Stimulated activated naive CD4-positive, alpha-beta T cell (primary cell): ENCODE data around the gene KCTD11.

Experiments used
- DNase-seq, 6 experiments: peaks; one replicate each; lab custom pipeline; 2025; lab: John Stamatoyannopoulos, UW

The KCTD11 gene

DNA sequence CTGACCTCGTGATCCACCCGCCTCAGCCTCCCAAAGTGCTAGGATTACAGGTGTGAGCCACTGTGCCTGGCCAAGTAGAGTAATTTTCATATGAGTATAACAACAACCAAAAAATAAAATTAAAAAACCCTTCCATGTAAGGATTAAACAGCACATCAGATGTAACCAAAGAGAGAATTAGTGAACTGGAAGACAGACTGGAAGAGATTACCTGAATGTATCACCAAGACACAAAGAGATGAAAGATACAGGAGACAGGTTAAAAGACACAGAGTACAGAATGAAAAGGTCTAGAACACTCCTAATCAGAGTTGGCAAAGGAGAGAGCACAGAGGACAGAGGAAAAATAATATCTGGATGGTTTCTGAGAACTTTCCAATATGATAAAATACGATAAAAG, 27.2 kb downstream of the KCTD11 start:
- no peak for DNase-seq

DNA sequence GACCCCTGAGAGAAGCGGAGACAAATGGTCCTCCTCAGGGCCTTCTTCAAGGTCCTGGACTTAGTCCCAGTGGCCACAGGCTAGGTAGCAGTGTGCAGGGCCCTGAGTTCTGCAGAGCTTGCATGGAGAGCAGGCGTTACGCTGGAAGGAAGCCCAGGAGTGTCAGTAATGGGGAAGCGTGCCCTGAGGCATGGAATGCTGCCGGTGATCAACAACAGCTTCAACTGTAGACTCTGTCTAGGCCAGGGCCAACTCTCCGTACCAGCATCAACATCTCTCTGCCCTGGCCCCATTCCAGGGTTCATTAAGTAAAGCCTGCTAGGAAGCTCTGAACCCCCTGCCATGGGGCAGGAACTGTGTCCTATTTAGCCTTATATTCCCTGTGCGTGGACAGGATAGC, 28.4 kb downstream of the KCTD11 start:
- no peak for DNase-seq

DNA sequence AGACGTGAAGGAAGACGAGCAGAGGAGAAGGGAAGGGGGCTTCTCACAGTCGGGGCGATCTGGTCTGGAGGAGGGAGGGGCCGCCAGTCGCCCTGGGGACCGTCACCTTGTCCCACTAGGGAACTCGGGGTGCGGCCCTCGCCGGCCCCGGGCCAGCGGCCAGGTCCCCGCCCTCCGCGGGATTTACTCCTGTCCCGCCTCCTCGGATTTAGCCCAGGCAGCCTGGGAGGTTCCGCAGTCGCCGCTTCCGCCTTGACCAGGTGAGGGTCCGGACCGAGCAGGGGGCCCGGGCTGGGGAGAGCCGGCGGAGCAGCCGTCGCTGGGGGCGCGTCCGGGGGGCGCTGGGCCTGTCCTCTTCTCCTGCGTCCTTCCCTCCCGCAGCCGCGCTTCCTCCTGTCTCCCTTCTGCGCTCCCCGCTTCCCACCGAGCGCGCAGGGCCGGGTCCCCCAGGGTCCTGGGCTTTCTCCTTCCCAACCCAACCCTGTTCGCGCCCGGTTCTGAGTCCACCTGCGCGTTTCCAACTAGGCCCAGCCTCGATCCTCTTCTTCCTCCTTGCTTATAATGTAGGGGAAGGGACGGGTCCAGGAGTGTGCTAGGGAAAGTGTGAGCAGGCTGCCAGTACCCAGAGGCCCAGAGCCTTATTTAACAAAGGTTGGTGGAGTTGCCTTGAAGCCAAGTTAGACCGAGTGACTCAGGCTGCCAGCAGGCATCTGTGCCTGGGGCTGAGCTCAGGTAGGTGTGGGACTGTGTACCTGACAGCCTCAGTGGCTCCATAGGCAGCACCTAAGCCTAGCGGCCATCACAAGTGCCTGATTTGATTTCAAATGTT, 29.1 kb downstream of the KCTD11 start, which contains the start of gene TNK1:
TNK1 (plus strand) TSS at position 235 of the 829 bp plus-strand sequence. CDS start 1,838 bp downstream, outside the sequence.
- DNase-seq, result peak in 2 of 6 experiments; percentile 12 to 16

DNA sequence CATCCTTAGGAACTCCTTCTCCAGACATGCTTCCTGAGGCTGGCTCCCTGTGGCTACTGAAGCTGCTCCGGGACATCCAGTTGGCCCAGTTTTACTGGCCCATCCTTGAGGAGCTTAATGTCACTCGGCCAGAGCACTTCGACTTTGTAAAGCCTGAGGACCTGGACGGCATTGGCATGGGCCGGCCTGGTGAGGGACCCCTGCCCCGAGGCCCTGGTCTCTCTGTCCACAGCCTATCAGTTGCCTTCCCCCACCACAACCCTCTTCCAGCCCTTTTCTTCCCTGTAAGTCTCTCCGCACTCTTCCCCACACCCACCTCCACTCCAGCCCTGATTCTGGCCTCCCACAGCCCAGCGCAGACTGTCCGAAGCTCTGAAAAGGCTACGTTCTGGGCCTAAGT, 30.9 kb downstream of the KCTD11 start:
- no peak for DNase-seq

DNA sequence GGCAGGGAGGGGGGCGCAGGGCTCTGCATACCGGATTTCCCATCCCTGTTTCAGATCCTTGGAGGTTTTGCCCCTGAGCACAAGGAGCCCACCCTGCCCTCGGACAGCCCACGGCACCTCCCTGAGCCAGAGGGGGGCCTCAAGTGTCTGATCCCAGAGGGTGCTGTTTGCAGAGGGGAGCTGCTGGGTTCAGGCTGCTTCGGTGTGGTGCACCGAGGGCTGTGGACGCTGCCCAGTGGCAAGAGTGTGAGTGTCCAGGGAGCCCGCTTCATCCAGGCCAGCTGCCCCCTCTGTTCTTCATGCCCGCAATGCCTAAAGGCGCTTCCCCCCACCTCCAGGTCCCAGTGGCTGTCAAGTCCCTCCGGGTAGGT, 31.4 kb downstream of the KCTD11 start:
- DNase-seq, result no peak

DNA sequence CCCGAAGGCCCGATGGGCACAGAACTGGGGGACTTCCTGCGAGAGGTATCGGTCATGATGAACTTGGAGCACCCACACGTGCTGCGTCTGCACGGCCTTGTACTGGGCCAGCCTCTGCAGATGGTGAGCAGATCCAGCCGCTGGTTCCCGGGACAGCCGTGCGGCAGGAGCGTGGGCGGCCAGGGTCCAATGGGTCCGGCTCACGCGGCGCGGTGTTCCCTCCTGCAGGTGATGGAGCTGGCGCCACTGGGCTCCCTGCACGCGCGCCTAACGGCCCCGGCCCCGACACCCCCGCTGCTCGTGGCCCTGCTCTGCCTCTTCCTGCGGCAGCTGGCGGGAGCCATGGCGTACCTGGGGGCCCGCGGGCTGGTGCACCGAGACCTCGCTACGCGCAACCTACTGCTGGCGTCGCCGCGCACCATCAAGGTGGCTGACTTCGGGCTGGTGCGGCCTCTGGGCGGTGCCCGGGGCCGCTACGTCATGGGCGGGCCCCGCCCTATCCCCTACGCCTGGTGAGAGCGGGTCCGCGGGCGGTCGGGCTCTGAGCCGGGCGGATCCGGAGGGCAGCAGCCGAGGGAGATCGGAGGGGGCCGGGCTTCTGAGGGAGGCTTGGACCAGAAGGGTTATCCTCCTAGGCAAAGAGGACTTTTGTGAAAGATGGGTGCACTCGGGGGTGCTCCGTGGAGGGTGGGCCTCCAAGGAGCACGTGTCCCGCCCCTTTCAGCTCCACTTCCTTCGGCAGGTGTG, 32.0 kb downstream of the KCTD11 start:
- DNase-seq, result peak; percentile 70 to 95 (median 84)

DNA sequence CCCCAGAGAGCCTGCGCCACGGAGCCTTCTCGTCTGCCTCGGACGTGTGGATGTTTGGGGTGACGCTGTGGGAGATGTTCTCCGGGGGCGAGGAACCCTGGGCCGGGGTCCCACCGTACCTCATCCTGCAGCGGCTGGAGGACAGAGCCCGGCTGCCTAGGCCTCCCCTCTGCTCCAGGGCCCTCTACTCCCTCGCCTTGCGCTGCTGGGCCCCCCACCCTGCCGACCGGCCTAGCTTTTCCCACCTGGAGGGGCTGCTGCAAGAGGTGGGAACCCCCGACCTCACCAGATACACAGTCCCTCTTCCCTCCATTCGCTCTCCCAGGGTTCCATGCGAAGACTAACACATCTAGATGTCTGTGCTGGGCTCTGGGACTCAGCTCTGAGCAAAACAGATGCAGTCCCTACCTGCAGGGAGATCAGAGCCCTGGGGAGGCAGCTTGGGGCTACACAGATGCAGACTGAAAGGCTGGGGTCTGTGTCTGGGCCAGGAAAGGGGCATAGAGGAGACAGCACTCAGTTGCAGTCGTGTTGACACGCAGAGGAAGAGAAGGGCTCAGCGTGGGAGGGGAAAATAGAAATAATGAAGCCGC, 32.6 kb downstream of the KCTD11 start:
- DNase-seq, result no peak

DNA sequence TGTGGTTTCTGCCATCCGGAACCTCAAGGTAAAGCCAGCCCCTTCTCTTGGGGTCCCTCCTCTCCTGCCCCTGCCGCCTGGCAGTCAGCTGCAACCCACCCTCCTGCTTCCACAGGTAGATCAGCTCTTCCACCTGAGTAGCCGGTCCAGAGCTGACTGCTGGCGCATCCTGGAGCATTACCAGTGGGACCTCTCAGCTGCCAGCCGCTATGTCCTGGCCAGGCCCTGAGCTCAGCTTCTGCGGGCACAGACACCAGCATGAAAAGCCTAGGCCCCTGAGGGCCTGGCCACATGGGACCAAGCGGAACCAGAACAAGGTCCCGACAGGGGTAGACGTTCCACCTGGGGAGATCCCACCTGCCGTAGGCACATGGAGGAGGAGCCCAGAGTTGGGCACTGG, 36.9 kb downstream of the KCTD11 start:
- DNase-seq, result no peak

DNA sequence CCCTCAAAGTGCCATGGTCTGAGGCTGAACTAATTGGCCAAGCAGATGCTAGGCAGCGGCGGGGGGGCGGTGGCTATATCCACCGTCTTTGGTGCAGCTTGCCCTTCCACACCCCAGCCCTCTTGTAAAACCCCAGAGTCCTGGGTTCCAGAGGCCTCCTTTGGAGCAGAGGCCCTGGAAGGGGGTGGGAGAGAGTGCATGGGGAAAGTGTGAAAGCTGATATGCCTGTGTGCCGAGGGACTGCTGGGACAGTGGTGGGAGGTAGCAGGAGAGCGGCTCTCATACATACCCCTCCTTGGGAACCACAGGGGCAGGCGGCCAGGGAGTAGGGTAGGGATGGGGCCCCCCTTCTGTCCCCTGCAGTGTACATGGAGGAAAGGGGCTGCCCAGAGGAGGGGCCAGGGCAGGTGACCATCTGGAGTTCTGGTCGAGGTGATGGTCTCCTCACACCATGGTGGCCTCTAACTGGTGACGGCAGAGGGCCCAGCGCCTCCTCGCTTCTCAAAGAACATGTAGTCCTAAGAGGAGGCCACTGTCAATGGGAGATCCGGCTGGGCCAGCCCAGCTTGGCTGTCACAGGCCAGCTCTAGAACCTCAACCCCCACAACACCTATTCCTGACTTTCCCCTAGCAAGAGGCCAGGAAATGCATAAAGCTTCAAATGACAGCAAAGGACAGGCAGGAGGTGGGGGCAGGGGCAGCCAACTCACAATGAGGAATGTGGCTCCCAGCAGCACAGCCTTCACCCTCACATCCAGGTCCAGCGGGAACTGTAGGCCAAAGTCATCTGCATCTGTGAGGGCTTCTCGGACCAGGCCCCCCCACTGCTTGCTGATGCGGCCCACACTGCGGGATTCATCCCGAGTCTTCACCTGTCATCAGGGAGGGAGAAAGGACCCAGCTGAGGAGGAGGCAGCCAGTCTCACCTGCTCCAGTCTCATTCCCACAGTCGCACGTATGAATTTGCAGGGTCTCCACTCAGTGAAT, 38.3 kb downstream of the KCTD11 start:
- no peak for DNase-seq

DNA sequence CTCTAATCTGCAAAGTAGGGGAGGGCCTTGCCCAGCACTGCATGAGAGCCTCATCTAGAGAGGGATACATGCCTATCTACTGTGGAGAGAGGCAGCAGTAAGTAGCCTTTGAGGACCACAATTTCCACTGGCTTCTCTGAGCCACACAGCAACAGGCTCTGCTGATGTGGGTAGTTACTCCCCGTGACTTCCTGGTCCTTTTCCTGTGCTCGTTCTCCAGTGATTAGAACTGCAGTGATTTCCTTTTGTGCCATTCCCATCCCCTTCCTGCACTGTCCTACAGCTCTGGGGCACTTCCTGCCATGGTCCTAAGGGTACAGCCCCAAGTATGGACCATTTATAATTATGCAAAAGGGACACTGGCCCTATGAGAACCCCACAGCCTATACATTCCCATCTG, 39.3 kb downstream of the KCTD11 start:
- no peak for DNase-seq

DNA sequence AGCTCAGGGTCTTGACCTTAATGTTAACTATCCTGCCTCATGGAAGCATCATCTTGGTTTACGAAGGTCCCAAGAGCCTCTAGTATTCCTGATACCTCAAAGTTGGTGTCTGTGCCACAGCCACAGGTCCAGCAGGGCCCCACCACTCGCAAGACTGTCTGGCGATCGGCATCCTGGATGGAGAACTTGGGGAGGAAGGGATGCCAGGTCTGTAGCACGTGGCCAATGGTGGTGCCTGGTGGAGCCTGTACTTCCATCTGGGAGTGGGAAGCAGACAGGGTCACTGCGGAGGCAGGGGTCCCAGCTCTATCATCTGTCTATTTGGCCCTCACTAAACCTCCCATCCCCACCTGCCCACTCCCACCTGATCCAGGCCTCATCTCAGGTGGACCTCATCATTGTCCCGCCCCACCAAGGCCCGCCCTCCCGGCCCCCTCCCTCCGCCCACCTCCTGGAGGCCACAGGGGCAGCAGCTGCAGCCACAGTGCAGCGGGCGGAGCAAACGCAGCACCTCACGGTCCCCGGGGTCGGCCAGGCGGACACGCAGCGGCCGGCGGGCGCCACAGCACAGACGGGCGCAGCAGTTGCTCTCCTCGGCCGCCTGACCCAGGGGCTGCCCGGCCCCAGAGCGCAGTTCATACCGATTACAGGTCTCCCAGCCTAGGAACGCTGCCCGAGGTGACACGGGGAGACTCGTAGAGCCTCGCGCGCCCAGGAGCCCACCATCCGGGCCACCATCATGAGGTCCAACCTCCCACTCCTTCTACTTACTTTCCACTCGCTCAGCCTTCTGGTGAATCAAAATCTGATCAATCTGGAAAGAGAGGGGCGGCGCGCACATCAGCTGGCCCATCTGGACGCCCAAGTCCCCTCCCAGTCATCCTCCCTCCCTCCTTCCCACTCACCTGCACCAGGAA, 41.0 kb downstream of the KCTD11 start:
- DNase-seq, result no peak

DNA sequence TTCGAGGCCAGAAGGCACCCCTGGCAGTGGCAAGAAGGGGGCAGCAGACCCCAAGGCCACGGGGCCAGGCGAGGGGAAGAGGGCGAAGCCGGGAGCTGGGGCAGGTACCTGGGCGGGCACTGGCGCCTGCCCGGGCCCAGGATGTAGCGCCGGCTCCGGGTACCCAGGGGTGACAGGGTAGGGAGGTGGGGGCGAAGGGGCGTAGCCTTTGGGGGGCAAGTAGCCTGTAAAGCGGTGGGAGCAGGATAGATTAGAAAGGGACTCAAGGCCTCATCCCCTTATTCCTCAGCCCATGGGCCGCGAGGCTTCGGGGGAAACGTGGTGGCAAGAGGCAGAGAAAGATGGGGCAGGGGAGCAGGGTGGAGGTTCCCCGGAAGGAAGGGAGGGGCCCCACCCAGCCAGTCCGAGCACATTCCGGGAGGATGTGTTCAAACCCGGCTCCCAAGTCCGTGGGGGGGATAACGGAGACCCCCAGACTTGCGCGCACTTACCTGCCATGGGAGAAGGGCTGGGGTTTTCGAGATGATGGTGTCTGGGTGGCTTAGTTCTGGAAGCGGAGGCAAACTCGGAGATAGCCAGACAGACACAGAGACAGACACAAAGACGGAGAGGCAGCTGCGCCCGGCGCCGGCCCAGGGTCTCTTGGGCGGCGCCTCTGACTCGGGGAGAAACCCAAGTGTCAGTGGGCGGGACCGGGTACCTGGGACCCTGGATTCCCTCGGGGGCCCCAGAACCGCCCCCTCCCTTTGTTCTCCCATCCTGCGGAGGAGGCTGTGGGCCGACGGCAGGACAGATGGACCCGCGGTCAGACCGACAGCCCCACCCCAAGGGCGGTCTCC, 41.9 kb downstream of the KCTD11 start:
- peak; percentile 47 to 85 (median 73) for DNase-seq

DNA sequence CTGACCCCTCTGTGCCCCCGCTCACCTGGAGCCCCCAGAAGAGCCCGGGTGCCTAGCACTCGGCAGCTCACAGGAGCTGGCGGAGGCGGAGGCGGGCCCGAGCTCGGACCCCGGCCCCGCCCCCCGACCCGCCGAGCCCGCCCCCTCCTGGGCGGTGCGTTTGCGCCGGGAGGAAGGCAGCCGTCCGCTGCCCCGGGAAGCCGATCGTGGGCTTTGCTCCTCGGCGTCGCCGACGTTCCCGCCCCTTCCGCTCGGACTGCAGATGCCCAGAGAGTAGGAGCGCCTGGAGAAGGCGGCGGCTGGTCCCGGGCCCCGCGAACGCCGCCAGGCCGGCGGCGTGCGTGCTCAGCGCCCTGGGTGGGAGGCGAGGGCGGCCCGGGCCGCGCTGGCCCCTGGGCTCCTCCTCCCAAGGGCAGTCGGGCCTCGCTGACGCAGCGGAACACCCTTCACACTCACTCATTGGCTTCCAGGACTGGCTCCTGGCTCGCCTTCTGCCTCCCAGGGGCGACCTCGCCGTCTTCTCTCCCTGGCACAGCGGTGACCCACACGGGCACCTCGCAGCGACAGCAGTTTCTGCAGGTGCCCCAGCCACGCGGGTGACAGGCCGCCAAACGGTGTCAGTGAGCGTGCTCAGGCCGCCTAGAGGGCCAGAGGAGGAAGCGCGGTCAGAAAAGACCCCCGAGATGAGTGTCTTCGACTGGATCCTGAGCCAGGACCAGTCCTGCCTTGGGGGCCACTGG, 42.7 kb downstream of the KCTD11 start, which contains the start of gene PLSCR3:
PLSCR3 (minus strand) TSS at position 74 of the 740 bp plus-strand sequence. CDS start 415 bp downstream, outside the sequence.
- DNase-seq, result peak; percentile 64 to 87 (median 80)

DNA sequence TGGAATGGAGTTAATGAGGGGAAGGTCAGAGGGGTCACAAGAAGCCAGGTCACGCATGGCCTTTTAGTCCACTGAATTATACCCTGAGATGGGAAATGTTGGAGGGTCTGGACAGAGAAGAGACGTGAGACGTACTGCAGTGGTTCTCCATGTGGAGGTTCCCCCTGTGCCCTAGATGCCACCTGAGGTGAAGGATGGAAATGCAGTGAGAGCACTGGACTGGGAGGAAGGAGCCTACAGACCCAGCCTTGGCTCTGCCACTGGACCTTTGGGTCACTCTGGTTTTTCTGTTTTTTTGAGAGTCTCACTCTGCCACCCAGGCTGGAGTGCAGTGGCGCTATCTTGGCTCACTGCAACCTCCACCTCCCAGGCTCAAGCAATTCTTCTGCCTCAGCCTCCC, 44.2 kb downstream of the KCTD11 start:
- no peak for DNase-seq

DNA sequence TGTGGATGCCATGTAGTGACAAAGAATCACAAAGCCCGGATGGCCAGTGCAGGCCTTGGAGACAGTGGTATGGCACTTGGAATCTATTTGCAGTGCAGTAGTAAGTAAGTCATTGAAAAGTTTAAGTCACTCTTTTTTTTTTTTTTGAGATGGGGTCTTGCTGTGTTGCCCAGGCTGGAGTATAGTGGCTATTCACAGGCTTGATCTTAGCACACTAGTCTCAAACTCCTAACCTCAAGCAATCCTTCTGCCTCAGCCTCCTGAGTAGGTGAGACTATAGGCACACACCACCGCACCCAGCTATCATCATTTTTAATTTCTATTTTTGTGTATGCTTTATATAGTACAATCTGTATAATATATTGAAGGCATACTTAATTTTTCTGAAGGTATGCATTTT, 46.6 kb downstream of the KCTD11 start:
- DNase-seq, result no peak

DNA sequence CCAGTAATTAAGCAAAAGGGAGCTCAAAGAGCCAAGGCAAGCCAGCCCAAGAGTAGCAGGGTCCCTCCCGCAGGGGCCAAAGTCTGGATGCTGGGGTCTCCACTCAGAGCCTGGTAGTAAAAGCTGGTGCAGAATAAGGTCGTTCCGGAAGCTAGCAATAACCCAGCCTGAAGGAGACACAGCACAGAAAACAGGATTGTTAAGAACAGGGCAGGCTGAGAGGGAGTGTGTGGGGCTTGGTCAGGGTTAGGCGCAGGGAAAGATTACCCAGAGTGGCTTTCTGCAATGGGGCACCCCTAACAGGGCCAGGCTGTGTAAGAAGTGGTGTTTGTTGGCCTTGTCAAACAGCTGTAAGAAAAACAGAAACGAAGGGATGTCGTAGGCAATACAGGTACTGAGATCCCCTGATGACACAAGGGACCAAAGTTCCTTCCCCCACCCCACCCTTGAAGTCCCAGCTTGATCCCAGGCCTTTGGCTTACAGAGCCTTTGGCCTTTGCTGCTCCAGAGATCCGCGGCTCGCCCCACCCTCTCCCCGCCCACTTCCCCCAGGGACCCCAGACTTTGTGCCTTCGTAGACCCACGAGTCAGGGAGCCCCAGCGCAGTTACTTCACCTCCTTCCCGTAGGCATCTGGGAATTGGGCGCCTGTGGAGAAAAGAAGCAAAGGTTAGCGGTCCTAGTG, 51.2 kb downstream of the KCTD11 start:
- DNase-seq, result peak in 5 of 6 experiments; percentile 13 to 53 (median 32)

DNA sequence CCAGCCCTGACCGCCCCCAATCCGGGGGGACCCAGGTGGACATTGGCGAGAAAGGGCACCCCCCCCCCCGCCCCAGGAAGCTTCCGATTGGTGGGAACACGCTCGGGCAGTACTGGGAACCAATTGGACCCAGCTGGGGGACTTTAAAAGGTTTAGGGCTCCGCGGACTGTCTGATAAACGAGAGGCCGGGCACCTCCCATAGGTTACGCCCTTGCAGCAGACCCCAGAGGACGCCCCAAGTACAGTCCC, 51.7 kb downstream of the KCTD11 start:
- DNase-seq, result no peak

DNA sequence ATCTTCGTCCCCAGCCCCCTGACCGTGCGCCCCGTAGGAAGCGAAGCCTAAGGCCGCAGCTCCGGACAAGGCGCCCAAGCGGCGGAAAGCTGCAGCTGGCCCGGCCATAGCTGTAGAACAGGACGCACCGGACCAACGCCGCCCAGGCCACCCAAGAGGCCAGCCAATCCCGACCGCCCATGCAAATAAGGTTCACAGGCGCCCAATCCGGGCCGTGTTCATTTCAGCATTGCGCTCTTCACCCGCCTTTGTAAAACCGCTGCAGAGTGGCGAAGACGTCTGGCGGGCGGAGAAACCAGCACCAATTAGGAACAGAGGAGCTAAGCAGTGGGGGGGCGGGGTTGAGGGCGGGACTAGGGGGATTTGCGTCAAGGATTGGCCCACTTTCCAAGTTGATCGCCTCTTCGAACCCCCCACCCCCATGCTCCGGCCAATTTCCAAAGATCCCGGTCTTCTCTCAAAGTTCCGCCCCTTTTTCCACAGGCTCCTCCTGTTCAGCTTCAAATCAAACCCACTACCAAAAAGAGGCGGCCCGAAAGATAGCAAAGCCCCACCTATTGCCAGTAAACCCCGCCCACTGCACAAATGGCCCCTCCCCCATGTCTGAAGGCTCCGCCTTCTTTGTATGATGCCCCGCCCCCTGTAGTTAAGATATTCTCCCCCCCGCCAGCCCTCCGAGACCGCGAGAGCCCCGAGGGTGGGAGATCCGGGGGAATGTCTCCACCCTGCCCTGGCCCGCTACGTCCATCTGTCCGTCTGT, 52.2 kb downstream of the KCTD11 start, which contains the start of gene TMEM256:
TMEM256 (minus strand) TSS at position 121 of the 760 bp plus-strand sequence; CDS start at position 108, 13 bp downstream.
- DNase-seq, result peak; percentile 92 to 99 (median 96)
